HUDEP-2 (cell line): Measurements from ENCODE around the gene LYPD5.

Source experiments
- DNase-seq, 76 experiments: peaks; one replicate each; lab custom pipeline; 2025; ENCODE audit not compliant: unreplicated experiment in 76 of 76; lab: John Stamatoyannopoulos, UW

The LYPD5 gene

GRCh38 chr19:43755256-43755801 lies 46.9 kb downstream of the LYPD5 start:
- peak in 74 of 76 experiments; percentile 44 to 100 (median 82) for DNase-seq

GRCh38 chr19:43754503-43755255 lies 47.6 kb downstream of the LYPD5 start, which contains the start of gene SMG9:
Gene SMG9 (minus strand): TSS chr19:43754962. CDS start chr19:43750741, 4,221 bp downstream.
- peak in 75 of 76 experiments; percentile 82 to 100 (median 97) for DNase-seq

GRCh38 chr19:43754253-43754502 lies 48.1 kb downstream of the LYPD5 start:
- peak in 2 of 76 experiments; percentile 53 to 90 for DNase-seq

- no peak for DNase-seq
These were observed 49.9 kb downstream of the LYPD5 start for GRCh38 chr19:43752287-43752875.

GRCh38 chr19:43751466-43752220 lies 50.6 kb downstream of the LYPD5 start:
- no peak for DNase-seq

- no peak for DNase-seq
These were observed 52.3 kb downstream of the LYPD5 start for GRCh38 chr19:43749898-43750297.

GRCh38 chr19:43749152-43749551 lies 53.1 kb downstream of the LYPD5 start:
- no peak for DNase-seq

DNA sequence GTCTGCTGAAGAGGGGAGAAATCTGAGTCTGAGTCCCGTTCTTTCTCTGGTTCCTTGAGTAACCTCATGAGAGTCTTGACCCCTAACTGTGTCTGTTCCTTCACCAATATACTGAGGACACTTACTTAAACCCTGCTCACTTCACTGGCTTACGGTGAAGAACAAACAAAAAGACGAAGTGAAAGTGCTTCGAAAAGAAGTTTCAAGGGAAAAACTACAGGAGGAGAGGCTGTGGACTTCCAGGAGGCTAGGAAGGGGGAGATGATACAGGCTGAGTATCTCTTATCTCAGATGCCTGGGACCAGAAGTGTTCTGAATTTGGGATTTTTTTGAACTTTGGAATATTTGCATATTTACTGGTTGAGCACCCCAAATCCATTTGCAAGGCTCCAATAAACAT lies 53.6 kb downstream of the LYPD5 start:
- DNase-seq, result no peak

DNA sequence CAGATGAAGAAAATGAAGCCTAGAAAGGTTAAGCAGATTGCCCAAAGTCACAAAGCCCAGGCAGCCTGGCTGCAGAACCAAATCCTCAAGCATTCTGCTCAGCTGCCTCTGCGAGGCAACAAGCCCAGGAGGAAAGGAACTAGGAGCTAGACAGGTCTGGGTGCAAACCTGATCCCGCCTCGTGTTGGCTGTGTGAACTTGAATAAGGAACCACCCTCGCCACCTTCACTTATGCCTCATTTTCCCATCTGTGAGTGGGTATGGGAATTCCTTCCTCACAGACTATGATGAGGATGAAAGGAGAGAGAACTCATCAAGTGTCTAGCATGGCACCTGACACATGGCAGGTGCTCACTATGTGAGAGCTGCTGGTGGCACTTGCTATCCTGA lies 54.0 kb downstream of the LYPD5 start:
- no peak for DNase-seq

- DNase-seq, result no peak
These were observed 54.6 kb downstream of the LYPD5 start for GRCh38 chr19:43747557-43748204.
